ENCODE results near the gene RMDN3. TPM values are rescaled to one million over a fixed set of nuclear protein-coding genes. Genes with fewer than 3 reads are reported as not detected.

Gene RMDN3
- total and polyA plus RNA-seq, 9 of the 15 experiments (the other 6 are each of a cell fraction or from before 2014, with no cell fraction given): 8.1 to 38.2 (median 25.9) TPM

DNA sequence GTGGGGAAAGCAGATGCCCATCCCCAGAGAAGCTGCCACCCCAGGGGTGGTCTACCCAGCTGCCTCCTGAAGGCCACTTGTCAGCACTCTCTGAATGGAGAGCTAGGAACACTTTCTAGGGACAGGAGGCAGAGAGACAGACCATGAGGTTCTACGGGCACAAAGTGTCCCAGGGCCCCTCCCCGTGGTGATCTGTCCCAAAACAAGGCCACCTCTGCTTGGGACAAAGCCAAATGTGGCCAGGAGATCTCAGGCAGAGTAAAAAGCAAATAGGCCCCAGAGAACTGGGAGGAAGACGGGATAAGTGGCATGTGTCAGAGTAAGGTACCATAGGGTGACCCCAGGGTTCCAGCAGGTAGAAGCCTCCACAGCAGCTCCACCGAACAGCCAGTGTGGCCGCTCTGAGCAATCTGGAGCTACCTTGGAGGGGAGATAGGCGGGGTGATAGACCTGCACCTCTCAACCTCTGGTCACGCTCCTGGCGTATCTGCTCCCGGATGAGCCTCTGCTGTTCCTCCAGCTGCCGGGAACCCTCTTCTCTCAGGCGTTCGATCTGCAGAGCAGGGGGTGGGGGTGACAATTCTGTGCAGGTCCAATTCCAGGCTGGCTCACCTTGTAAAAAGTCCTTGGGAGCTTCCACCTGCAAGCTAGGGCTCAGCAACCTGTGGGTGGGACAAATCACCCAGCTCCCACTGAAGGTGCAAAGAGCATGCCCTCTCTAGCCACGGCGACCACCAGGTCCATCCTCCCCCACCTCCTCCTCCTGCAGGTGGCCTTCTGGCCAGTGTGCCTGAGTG lies 20.9 kb upstream of the RMDN3 start:
- TF ChIP-seq ZNF263 (CRISPR knock-in tag; IDR thresholded peaks at IDR 0.05; ENCODE audit: borderline replicate concordance): peak; percentile 52; the same call in 1 of the 2 replicates
- TF ChIP-seq FOXP1 (CRISPR knock-in tag; IDR thresholded peaks at IDR 0.05): no peak
- Histone ChIP-seq H3K4me3 (no peak overlapping the region), H3K27ac (ENCODE audit: extremely low read depth, low read depth, low read length) (no peak overlapping the region), H3K9me1 (ENCODE audit: control insufficient read depth, insufficient read depth, low read length) (no peaks in the 10 kb centered on the region), H4K20me1 (replicated peaks; ENCODE audit: control insufficient read depth, insufficient read depth, low read length) (no peaks in the 10 kb centered on the region), H3K36me3 (ENCODE audit: control insufficient read depth, insufficient read depth, low read length) (peaks cover 65% of the 10 kb centered on the region; the same call in 2 of the 3 replicates), H2AFZ (ENCODE audit: low read depth, low read length) (no peak overlapping the region), H3K4me1 (replicated peaks in 1 of 2; ENCODE audit: control insufficient read depth in 2 of 2, insufficient read depth in 2 of 2, low read length in 2 of 2) (peaks cover 4 to 10% of the 10 kb centered on the region in 2 experiments; a peak in 3 of 5 replicates), H3K9me3 (replicated peaks; ENCODE audit: control insufficient read depth, insufficient read depth, low read depth, low read length) (no peaks in the 10 kb centered on the region), H3K27me3 (ENCODE audit: control insufficient read depth in 2 of 2, insufficient read depth in 2 of 2, low read length in 2 of 2) (no peaks in the 10 kb centered on the region), H3K4me2 (ENCODE audit: insufficient read depth, low read length) (no peak overlapping the region), H3K9ac (ENCODE audit: insufficient read depth in 1 of 2, low read depth in 2 of 2, low read length in 2 of 2) (peak overlapping the region in 1 of 2 experiments; percentile 38; a peak in 1 of 4 replicates), H3K79me2 (ENCODE audit: control insufficient read depth, insufficient read depth, low read length) (no peaks in the 10 kb centered on the region)
- 92% methylated on average over 13 of the region's 14 CpGs for WGBS (ENCODE audit: insufficient coverage, low coverage, missing lambda C conversion rate)
- no TSS peak for BruUV-seq (replicated peaks)
- intact Hi-C loops (cut with micrococcal nuclease) (no loop called here), in situ Hi-C loops (cut with MboI) (no loop called here)
- POLR2A ChIA-PET: interaction anchor here (0.5 to 1.0 kb wide), 3 partner anchors 9 to 284 kb away, joined by 3 to 4 read pairs (median 3); no protein-coding TSS in a partner anchor
- FAIRE-seq (no peak), ATAC-seq (no peak), DNase-seq (ENCODE audit: extremely low read depth in 1 of 4, low spot score in 3 of 4) (no peak)
- CTCF ChIA-PET (ENCODE audit: low intra/inter-chr PET ratio): no interaction called here

DNA sequence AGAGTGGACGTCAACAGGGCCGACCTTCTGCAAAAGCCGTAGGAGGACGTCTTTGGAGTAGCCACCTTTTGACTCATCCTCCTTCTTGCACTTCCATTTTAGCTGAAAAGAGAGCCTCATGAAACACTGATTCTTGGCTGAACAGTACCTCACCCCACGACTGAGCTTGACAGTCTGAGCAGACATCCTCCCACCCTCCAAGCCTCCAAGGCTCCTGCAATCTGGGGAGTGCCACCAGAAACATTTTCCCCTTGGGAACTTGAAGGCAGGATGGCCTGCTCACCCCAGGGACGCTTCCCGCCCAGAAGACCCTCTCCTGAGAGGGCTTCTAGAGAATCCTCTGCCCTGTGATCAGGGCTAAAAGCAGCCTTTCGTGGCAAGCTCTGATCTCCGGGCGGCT lies 20.0 kb upstream of the RMDN3 start:
- Histone ChIP-seq H3K27me3 (ENCODE audit: control insufficient read depth in 2 of 2, insufficient read depth in 2 of 2, low read length in 2 of 2) (no peaks in the 10 kb centered on the region), H3K79me2 (ENCODE audit: control insufficient read depth, insufficient read depth, low read length) (no peaks in the 10 kb centered on the region), H3K9ac (ENCODE audit: insufficient read depth in 1 of 2, low read depth in 2 of 2, low read length in 2 of 2) (peak overlapping the region in 1 of 2 experiments; percentile 19; a peak in 3 of 4 replicates), H3K4me1 (replicated peaks in 1 of 2; ENCODE audit: control insufficient read depth in 2 of 2, insufficient read depth in 2 of 2, low read length in 2 of 2) (peaks cover 10 to 12% of the 10 kb centered on the region in 2 experiments; a peak in 4 of 5 replicates), H3K9me1 (ENCODE audit: control insufficient read depth, insufficient read depth, low read length) (no peaks in the 10 kb centered on the region), H3K9me3 (replicated peaks; ENCODE audit: control insufficient read depth, insufficient read depth, low read depth, low read length) (no peaks in the 10 kb centered on the region), H2AFZ (ENCODE audit: low read depth, low read length) (no peak overlapping the region), H3K27ac (ENCODE audit: extremely low read depth, low read depth, low read length) (0 out of 3 replicates have a peak overlapping the region, but pooled peaks have one; percentile 21), H3K36me3 (ENCODE audit: control insufficient read depth, insufficient read depth, low read length) (peaks cover 64% of the 10 kb centered on the region; the same call in 2 of the 3 replicates), H3K4me2 (ENCODE audit: insufficient read depth, low read length) (peak overlapping the region; percentile 30; the same call in 1 of the 2 replicates), H4K20me1 (replicated peaks; ENCODE audit: control insufficient read depth, insufficient read depth, low read length) (no peaks in the 10 kb centered on the region), H3K4me3 (no peak overlapping the region)
- intact Hi-C loops (cut with micrococcal nuclease) (no loop called here), in situ Hi-C loops (cut with MboI) (no loop called here)
- 62% methylated on average over 10 of the region's 10 CpGs for WGBS (ENCODE audit: insufficient coverage, low coverage, missing lambda C conversion rate)
- BruUV-seq (replicated peaks): no TSS peak
- ATAC-seq (no peak), DNase-seq (ENCODE audit: extremely low read depth in 1 of 4, low spot score in 3 of 4) (no peak), FAIRE-seq (no peak)
- ChIA-PET CTCF (ENCODE audit: low intra/inter-chr PET ratio) (no interaction called here), POLR2A (interaction anchor here (0.9 to 1.0 kb wide), 2 partner anchors 13 to 61 kb away, joined by 3 read pairs; no protein-coding TSS in a partner anchor)
- no peak for TF ChIP-seq JUND (IDR thresholded peaks at IDR 0.05; ENCODE audit: borderline replicate concordance, low read depth, low read length)
- TF ChIP-seq JUND (tag; IDR thresholded peaks at IDR 0.05; ENCODE audit: borderline replicate concordance, low read depth, low read length): no peak
- no peak for TF ChIP-seq LEF1 (IDR thresholded peaks at IDR 0.05)
- TF ChIP-seq FOXM1 (IDR thresholded peaks at IDR 0.05; ENCODE audit: low read depth): no peak
- TF ChIP-seq FOXM1 (CRISPR knock-in tag; IDR thresholded peaks at IDR 0.05; ENCODE audit: low read depth): no peak
- TF ChIP-seq, protein P1, sequence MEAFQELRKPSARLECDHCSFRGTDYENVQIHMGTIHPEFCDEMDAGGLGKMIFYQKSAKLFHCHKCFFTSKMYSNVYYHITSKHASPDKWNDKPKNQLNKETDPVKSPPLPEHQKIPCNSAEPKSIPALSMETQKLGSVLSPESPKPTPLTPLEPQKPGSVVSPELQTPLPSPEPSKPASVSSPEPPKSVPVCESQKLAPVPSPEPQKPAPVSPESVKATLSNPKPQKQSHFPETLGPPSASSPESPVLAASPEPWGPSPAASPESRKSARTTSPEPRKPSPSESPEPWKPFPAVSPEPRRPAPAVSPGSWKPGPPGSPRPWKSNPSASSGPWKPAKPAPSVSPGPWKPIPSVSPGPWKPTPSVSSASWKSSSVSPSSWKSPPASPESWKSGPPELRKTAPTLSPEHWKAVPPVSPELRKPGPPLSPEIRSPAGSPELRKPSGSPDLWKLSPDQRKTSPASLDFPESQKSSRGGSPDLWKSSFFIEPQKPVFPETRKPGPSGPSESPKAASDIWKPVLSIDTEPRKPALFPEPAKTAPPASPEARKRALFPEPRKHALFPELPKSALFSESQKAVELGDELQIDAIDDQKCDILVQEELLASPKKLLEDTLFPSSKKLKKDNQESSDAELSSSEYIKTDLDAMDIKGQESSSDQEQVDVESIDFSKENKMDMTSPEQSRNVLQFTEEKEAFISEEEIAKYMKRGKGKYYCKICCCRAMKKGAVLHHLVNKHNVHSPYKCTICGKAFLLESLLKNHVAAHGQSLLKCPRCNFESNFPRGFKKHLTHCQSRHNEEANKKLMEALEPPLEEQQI (IDR thresholded peaks at IDR 0.05): no peak
- no peak for TF ChIP-seq BRD4 (IDR thresholded peaks at IDR 0.05)
- TF ChIP-seq MEF2A (IDR thresholded peaks at IDR 0.05; ENCODE audit: control insufficient read depth, low read depth, low read length): no peak

Data from K562 (cell line).